DMS153 (cell line): ENCODE data around the gene MAP4.
"Not testable (repeated sequence)": the region's sequence is repeated elsewhere in the genome, so short reads cannot be mapped to it uniquely, and the experiment has no call there.

Experiments used
- DNase-seq: peaks from one replicate; lab custom pipeline; 2025; lab: John Stamatoyannopoulos, UW

MAP4 gene, protein sequence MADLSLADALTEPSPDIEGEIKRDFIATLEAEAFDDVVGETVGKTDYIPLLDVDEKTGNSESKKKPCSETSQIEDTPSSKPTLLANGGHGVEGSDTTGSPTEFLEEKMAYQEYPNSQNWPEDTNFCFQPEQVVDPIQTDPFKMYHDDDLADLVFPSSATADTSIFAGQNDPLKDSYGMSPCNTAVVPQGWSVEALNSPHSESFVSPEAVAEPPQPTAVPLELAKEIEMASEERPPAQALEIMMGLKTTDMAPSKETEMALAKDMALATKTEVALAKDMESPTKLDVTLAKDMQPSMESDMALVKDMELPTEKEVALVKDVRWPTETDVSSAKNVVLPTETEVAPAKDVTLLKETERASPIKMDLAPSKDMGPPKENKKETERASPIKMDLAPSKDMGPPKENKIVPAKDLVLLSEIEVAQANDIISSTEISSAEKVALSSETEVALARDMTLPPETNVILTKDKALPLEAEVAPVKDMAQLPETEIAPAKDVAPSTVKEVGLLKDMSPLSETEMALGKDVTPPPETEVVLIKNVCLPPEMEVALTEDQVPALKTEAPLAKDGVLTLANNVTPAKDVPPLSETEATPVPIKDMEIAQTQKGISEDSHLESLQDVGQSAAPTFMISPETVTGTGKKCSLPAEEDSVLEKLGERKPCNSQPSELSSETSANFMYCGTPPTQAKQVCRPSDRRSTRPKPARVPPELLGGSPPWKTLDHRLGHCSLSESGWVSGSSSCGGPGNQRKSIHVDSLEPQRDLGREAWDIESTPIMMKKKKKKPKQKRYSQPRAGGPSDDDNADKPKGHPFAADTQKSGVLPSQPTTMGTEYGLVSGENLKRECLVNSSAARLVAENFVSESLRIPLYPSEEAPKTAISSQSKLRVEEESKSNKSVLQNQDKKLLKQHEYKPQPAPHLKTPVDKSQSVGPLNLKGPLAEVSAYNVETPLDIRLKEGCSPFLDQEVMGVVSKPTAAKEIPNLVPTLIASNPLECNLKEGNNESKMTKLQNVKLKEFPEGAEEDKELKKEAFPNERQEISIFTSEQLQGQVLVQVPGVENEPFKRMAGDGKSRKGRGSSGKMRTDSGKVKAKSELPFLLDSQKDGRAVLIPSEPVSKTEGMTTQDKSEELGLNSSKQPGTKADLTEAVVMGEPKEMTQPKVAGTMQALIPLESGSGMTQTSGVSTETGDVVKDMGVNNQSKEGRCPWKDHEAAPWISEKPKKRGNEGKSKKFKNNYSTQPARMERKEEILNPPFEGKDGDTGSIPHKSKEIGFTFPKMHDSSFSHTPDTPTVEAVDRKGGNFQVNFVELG (N-terminal part only)

DNA sequence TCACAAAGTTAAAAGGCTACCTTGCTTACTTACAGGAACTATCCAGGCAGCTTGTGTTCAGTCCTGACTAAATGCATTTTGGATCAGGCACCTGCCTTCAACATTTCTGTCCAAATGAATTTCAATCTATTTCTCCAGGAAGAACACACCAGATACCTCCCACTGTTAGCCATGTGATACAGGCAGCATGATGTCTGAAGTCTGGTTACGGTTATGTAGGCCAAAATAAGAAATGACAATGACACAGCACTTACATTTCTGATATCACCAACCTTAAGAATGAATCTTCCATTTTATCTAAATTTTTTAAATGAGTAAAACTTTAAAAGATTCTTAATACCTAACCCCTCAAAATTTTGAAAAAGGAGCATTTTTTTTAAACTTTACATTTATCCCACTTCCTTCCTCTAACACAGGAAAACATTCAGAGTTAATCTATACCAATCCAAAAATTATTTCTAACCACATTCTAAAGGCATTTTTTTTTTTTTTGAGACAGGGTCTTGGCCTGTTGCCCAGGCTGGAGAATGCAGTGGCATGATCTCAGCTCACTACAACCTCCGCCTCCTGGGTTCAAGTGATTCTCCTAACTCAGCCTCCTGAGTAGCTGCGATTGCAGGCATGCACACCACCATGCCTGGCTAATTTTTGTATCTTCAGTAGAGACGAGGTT, at the start of gene MAP4:
Gene MAP4, minus strand, starts transcription at position 116 of the 673 bp plus-strand sequence. CDS start 17,556 bp downstream, outside the sequence.
- no peak for DNase-seq

DNA sequence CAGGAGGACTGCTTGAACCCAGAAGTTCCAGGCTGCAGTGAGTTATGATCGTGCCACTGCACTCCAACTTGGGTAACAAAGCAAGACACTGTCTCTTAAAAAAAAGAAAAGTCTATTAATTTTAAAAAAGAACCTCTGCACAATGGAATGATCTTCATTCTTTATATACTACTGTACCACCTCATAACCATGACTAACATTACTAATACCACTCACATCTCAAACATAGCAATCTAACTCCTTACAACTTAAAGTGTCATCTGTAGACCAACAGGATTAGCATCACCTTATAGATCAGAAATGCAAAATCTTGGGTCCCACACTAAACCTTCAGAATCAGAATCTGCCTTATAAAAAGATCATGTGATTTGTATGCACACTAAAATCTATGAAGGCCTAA, 48.8 kb upstream of the MAP4 start:
- DNase-seq: no peak

DNA sequence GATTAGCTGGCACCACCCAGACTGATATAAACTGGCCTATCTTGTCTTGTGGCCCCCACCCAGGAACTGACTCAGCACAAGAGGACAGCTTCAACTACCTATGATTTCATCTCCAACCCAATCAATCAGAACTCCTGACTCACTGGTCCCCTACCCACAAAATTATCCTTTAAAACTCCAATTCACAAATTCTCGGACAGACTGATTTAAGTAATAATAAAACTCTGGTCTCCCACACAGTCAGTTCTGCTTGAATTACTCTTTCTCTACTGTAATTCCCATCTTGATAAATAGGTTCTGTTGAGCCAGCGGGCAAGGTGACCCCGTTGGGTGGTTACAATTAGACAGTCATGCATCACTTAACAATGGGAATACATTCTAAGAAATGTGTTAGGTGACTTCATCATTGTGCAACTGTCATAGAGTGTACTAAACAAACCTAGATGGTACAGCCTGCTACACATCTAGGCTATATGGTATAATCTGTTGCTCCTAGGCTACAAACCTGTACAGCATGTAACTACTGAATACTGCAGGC, 48.1 kb upstream of the MAP4 start:
- DNase-seq: no peak

DNA sequence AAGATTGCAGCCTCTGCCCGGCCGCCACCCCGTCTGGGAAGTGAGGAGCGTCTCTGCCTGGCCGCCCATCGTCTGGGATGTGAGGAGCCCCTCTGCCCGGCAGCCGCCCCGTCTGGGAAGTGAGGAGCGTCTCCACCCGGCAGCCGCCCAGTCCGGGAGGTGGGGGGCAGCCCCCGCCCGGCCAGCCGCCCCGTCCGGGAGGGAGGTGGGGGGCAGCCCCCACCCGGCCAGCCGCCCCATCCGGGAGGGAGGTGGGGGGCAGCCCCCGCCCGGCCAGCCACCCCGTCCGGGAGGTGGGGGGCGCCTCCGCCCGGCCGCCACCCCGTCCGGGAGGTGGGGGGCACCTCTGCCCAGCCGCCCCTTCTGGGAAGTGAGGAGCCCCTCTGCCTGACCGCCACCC, 45.4 kb upstream of the MAP4 start:
- DNase-seq: not testable (repeated sequence)

DNA sequence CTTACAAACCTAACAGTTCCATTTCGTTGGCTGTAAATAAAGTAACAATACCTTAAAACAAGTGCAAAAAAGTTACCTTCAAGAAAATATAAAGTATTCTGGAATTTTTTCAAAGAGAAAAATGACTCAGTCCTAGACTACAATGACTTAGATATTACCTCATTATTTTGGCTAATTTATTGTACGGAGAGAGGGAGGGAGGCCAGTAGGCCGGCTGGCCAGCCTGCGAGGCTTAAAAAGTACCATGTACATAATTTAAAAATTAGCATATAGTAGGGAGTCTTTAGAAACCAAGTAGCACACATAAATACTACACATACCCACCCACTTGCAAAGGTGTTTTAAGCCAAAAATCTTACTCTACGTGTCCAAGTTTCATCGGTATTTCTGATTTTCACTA, 41.9 kb upstream of the MAP4 start:
- no peak for DNase-seq

DNA sequence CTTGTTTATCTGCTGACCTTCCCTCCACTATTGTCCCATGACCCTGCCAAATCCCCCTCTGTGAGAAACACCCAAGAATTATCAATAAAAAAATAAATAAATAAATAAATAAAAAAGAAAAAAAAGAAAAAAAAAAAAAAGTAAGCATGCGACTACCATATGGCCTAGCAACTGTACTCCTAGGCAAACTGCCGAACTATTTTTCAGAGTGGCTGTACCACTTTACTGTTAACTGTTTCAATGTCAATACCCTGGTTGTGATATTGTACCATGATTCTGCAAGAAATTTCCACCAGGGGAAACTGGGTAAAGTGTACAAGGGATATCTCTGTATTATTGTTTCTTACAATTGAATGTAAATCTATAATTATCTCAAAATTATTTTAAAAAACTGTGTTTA, 41.3 kb upstream of the MAP4 start:
- no peak for DNase-seq

DNA sequence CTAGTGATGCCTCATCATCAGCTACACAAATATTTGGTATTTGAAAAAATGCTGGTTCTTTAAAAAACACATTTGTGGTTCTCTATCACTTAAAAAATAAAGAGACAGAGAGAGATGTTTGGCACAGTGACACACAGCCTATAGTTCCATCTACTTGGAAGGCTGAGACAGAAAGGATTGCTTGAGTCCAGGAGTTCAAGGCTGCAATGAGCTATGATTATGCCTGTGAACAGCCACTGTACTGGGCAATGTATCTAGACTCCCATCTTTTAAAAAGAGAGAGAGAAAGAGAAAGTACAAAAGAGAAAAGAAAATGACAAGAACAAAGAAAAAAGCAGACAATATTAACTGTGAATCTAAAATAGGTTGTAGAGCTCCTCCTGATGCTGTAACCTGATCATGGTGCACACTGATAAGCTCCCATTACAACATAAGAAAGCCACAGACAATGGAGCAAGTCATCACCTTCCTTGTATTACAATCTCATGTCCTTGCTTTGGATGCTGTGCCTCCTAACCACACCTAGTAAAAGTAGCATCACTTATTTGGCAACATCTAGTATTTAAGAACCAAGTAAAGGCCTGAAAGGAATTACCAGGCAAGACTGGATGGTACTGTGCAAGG, 31.7 kb upstream of the MAP4 start:
- DNase-seq: no peak

DNA sequence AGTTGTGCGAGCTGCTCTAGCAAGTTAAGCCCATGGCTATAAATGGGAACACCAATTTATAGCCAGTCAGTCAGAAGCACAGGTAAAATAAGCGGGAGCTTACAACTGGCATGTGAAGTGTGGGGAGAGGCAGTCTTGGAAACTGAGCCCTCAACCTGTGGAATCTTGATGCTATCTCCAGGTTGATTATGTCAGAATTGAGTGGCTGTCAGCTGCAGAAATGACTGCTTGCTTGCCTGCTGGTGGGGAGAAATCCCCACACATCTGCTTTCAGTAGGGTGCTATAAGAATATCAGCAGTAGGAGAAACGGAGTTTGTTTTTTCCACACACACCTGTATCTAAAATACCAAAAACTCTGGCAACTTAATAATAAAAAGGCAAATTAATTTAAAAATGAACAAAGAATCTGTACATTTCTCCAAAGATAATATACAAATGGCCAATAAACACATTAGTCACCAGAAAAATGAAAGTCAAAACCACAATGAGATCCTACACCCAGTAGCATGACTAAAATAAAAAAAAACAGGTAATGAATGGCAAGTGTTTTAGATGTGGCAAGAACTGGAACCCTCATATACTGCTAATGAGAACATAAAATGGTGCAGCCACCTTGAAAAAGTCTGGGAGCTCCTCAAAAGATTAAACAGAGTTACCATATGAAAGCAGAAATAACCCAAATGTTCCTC, 26.0 kb upstream of the MAP4 start:
- no peak for DNase-seq

DNA sequence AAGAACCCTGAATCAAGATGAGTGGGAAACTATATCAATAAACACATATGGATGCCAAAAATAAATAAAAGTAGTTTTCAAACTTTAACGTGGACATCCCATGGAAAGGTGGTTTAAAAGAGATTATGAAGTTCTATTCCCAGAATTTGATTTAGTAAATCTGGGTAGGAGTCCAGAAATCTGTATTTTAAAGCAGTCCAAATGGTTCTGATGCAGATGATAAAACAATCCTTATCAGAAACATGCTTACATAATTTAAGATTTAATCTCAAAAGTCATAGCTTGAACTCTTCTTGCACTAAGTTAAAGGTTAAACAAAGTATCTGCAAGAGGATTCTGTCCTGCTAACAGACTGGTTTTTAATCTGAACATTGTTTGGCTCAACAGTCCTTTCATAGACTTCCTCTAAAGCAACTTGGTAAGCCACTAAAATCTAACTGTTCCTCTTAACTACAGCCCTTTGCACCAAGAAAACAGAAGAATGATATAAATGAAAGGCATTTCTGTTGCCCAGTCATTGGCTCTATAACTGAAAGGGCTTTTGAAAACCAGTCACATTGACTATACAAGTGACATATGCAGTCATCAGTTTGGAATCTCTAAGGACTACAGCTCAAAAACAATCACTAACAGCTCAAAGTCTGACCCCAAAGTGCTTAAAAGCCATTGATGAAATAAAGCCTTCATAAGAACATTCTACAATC, 23.4 kb upstream of the MAP4 start:
- no peak for DNase-seq

DNA sequence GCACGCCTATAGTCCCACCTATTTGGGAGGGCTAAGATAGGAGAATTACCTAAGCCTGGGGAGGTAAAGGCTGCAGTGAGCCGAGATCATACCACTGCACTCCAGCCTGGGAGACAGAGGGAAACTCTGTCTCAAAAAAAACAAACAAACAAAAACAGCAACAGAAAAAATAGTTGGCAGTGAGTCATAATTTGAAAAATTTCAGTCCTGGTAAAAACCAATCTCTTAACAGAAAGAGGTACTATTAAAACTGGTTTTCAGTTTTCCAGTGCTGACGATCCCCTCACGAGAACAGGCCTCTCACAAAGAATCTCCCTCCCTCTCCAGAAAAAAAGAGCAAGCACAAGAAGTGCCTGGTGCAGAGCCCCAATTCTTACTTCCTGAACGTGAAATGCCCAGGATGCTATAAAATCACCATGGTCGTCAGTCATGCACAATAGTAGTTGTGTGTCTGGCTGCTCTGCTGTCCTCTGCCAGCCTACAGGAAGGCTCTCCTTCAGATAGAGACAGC, 22.8 kb upstream of the MAP4 start:
- no peak for DNase-seq

DNA sequence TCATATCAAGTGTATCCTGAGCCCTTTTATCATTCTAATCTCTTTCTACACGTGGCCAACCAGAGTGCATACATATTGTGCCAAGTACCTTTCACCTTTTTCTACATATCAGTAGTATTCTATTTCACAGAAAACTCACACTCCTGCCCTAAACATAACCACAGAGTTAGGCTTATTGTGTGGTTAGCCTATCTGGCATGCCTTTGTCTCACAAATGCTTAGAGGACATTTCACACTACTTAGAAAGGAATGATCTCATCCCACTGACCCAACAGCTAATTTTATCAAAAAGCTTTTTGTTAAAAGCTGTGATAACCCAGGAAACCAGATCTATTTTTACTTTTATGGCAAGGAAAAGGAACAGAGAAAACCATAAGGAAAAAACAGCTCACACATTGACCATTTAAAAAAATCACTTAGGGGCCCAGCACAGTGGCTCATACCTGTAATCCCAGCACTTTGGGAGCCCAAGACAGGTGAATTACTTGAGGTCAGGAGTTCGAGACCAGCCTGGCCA, 17.8 kb upstream of the MAP4 start:
- DNase-seq: no peak

DNA sequence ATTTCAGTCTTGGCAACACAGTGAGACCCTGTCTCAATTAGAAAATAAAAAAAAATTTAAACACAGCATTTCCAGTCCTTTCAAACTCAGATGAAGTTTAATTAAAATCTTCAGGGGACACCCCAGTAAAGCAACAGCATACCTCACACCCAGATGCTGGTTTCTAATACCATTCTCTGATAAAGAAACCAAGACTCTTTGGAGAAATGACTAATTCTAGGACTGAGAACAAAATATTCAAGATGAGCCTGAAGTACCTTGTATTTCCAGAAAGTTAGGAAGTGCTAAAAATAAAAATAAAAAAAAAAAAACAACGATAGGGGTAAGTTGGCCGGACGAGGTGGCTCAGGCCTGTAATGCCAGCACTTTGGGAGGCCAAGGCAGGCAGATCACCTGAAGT, 14.0 kb upstream of the MAP4 start:
- no peak for DNase-seq

DNA sequence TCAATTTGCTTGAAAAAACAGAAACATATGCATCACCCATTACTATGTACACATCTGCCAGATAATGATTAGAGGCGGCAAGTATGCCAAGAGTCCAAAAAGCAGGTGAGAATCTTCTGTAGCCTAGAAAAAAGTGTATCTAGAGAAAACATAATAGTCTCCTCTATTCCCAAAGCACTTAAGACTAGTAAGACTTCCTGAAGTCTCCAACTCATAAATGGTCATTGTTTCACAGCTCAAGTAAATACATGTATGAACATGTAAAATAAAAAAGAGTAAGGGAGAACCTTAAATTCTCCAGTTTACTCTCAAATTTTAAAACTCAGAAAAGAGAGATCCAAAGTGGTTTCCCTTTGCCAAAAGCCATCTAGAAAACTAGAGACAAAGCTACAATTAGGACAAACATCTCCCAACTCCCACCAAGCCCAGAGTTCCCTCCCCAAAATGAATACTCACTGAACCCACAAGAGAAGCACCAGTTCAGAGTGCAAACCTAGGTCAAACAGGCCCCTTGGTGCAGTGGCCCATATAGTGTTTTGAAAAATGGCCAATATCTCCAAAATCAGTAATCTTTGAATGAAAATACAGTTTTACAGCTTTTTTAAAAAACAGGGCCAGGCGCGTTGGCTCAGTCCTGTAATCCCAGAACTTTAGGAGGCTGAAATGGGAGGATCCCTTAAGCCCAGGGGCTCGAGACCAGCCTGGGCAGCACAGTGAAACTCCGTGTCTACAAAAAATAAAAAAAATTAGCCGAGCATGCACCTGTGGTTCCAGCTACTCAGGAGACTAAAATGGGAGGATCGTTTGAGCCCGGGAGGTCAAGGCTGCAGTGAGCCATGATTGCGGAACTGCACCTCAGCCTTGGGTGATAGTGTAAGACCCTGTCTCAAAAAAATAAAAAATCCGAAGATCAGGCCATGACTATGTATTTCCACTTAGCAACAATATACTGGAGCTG, 11.0 kb upstream of the MAP4 start:
- no peak for DNase-seq

DNA sequence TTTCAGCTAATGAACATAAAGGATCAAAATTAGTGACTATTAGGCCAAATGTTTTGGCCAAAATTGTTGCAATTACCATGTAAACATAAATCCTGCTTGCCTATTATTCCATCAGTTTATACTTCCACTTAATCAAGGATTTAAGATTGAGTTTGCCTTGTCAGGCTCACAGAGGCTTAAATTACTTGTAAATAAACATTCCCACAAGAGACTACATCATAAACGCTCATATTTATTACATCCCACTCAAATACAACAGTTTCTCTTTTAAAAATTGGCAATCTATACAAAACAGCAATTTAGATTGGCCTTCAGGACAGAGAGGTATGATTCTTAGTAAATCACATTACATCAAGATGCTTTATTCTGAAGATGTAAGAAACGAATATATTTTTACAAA, 9.9 kb upstream of the MAP4 start:
- no peak for DNase-seq

DNA sequence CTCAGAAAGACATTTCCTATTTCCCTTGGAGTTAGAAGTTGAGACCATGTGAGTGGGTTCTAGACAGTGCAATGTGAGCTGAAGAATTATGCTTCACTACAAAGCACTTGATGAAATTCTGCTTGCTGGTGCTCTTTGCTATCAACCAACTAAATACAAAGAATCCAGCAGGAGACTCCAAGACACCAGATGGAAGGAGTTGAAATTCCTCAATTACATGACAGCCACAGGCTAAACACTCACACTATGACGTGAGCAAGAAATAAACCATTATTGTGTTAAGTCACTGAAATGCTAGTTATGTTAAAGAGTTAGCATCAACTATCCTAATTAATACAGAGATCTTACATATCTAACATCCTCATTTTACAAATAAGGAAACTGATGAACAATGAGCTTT, 8.2 kb upstream of the MAP4 start:
- DNase-seq: no peak

DNA sequence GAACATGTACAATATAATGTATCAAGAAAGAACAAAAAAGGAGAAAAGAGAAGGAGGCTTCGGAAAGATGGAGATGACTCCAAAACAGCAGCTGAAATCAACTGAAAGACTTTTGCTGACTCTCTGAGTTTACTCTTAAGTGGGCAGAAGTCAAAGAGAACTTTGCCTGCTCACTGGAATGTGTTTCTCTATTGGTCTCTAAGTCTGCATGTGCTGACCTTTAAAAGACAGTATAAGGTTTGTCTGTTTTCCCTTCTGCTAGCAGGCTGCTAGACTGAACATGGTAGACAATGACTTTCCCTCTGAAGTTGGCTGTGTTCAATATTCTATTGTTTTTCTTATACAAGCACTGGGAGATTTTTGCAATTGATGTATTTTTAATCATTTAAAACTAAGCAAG, 7.2 kb upstream of the MAP4 start:
- no peak for DNase-seq

DNA sequence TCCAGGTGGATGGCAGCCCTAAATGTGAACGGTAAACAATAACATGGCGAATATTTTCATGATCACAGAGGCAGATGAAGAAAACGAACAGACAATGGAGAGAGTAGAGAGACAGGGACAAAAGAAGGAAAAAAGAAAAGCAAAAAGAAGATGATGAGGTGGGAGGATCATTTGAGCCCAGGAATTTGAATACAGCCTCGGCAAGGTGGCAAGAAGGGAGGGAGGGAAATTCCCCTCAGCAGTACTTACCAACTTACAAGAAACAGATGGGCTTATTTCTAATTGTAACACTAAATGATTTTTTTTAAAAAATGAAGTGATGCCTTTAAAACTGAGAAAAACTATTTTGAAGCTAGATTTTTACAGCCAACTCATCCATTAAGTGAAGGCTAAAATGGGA, 6.0 kb upstream of the MAP4 start:
- no peak for DNase-seq

DNA sequence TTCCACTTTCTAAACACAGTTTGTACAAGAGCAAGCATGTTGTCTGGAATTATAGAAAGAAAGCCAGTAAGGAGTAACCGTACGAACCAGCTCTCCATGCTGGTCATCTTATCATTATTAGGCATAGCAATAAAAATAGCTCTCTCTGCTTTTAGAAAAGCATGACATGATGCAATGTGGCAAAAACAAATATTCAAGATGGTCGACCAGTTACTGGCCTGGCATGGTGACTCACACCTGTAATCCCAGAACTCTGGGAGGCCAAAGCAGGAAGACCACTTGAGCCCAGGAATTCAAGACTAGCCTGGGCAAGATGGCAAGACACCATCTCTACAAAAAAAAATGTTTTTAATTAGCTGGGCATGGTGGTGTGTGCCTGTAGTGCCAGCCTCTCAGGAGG, 2.6 kb upstream of the MAP4 start:
- DNase-seq: no peak
